SK-N-SH (cell line): ENCODE results near the gene NUDT12. TPM values are rescaled to one million over a fixed set of nuclear protein-coding genes. Genes with fewer than 3 reads are reported as not detected.
A peak's percentile ranks its signal among the peaks of the same experiment; 100 is the strongest.

Experiments
- CTCF ChIA-PET: fragments of 300-600, 350-600 bp; formaldehyde crosslinking; extraction: SDS; loops from one replicate; lab custom pipeline; 2021; lab: Yijun Ruan, JAX
- POLR2A ChIA-PET: fragments of 350-600 bp; sonication (Branson Sonifier 250); formaldehyde crosslinking; extraction: SDS; loops from one replicate; lab custom pipeline; 2020; ENCODE audit warnings: antibody characterized with exemption, inconsistent platforms; lab: Yijun Ruan, JAX
- DNase-seq: peaks from one replicate; pipeline ENCODE4 v3.0.0; 2012
- H2AFZ ChIP-seq: fragments of 200-600 bp; sonication (generic); 2 replicates; pipeline ENCODE4 v1.8.1; 2016; ENCODE audit warnings: antibody characterized with exemption, mild to moderate bottlenecking, low read depth
- H3F3A ChIP-seq: fragments of 200-600 bp; sonication (generic); replicated peaks from 2 replicates; pipeline ENCODE3; 2016; ENCODE audit warnings: antibody characterized with exemption, mild to moderate bottlenecking; ENCODE audit not compliant: insufficient read depth
- H3K27ac ChIP-seq, 2 experiments: fragments of 200-500 bp in 1 of 2; fragments of 200-600 bp in 1 of 2; sonication (Bioruptor generic) in 1 of 2; sonication (generic), shearing (Covaris generic) in 1 of 2; 2 replicates each; pipeline versions ENCODE4 v1.5.1 to v1.6.1; 2014 to 2016; ENCODE audit warnings: low read depth in 2 of 2, inconsistent platforms in 1 of 2, low read length in 1 of 2, mild to moderate bottlenecking in 1 of 2, mixed read lengths in 1 of 2
- H3K27me3 ChIP-seq: fragments of 200-600 bp; sonication (generic), shearing (Covaris generic); 2 replicates; pipeline ENCODE4 v1.6.1; 2016; ENCODE audit warnings: mixed run types; ENCODE audit not compliant: insufficient read depth
- H3K36me3 ChIP-seq, 2 experiments: fragments of 200-500 bp in 1 of 2; fragments of 200-600 bp in 1 of 2; sonication (Bioruptor generic) in 1 of 2; sonication (generic) in 1 of 2; replicated peaks in 1 of 2; 2 replicates each; pipeline versions ENCODE3 to v1.5.1; 2014 to 2016; ENCODE audit warnings: low read length in 1 of 2, mild to moderate bottlenecking in 1 of 2; ENCODE audit not compliant: insufficient read depth in 2 of 2, control insufficient read depth in 1 of 2
- H3K4me1 ChIP-seq, 2 experiments: fragments of 200-500 bp in 1 of 2; fragments of 200-600 bp in 1 of 2; sonication (Bioruptor generic) in 1 of 2; sonication (generic), shearing (Covaris generic) in 1 of 2; 2 replicates each; pipeline versions ENCODE4 v1.5.1 to v1.6.1; 2014 to 2016; ENCODE audit warnings: low read depth in 1 of 2, low read length in 1 of 2, mixed run types in 1 of 2; ENCODE audit not compliant: insufficient read depth in 2 of 2, control insufficient read depth in 1 of 2
- H3K4me2 ChIP-seq: fragments of 200-600 bp; sonication (generic), shearing (Covaris generic); 2 replicates; pipeline ENCODE4 v1.6.1; 2017; ENCODE audit warnings: mixed run types
- H3K4me3 ChIP-seq, 2 experiments: fragments of 200-500 bp in 1 of 2; fragments of 200-600 bp in 1 of 2; sonication (Bioruptor generic) in 1 of 2; sonication (generic), shearing (Covaris generic) in 1 of 2; 2 replicates each; pipeline versions ENCODE4 v1.5.1 to v1.8.1; 2014 to 2016; ENCODE audit warnings: low read depth in 2 of 2, inconsistent platforms in 1 of 2, low read length in 1 of 2, mild to moderate bottlenecking in 1 of 2, mixed read lengths in 1 of 2, moderate library complexity in 1 of 2
- H3K79me2 ChIP-seq: fragments of 200-600 bp; sonication (generic); 2 replicates; pipeline ENCODE4 v1.8.1; 2017; ENCODE audit warnings: mild to moderate bottlenecking; ENCODE audit not compliant: insufficient read depth
- H3K9ac ChIP-seq: fragments of 200-600 bp; sonication (generic); 2 replicates; pipeline ENCODE4 v1.6.1; 2017; ENCODE audit warnings: mixed run types
- H3K9me2 ChIP-seq: fragments of 200-600 bp; sonication (generic); 2 replicates; pipeline ENCODE4 v1.6.1; 2017; ENCODE audit warnings: mixed run types
- H3K9me3 ChIP-seq: fragments of 200-600 bp; sonication (generic); 2 replicates; pipeline ENCODE4 v1.6.1; 2017; ENCODE audit warnings: mixed run types, mild to moderate bottlenecking, moderate library complexity
- H4K20me1 ChIP-seq: fragments of 200-600 bp; sonication (generic); 2 replicates; pipeline ENCODE4 v1.6.1; 2017; ENCODE audit warnings: mild to moderate bottlenecking, mixed run types; ENCODE audit not compliant: insufficient read depth
- EP300 ChIP-seq, 2 experiments: IDR thresholded peaks; 2 replicates each; pipeline versions ENCODE4 v1.4.0 to v1.6.1; 2012; ENCODE audit warnings: borderline replicate concordance in 1 of 2, low read depth in 1 of 2, low read length in 1 of 2
- GATA2 ChIP-seq: sonication (generic); formaldehyde crosslinking; IDR thresholded peaks from 2 replicates; pipeline ENCODE4 v1.5.0; 2020; ENCODE audit warnings: mild to moderate bottlenecking, missing genetic modification reagents
- MXI1 ChIP-seq: IDR thresholded peaks from 2 replicates; pipeline ENCODE4 v1.6.1; 2012; ENCODE audit warnings: mild to moderate bottlenecking, low read depth, low read length, improper control_type of control experiment
- NRF1 ChIP-seq: IDR thresholded peaks from 2 replicates; pipeline ENCODE4 v1.6.1; 2012; ENCODE audit warnings: low read depth, mild to moderate bottlenecking, low read length
- PBX3 ChIP-seq: IDR thresholded peaks from 2 replicates; pipeline ENCODE4; 2012
- RCOR1 ChIP-seq: fragments of 150-350 bp; IDR thresholded peaks from 2 replicates; pipeline ENCODE4 v1.6.1; 2017; ENCODE audit warnings: antibody characterized with exemption, low read length
- RFX5 ChIP-seq: IDR thresholded peaks from 2 replicates; pipeline ENCODE4 v1.6.1; 2012; ENCODE audit warnings: mild to moderate bottlenecking, improper control_type of control experiment, low read length
- RXRA ChIP-seq: IDR thresholded peaks from 2 replicates; pipeline ENCODE4 v1.4.0; 2012; ENCODE audit warnings: low read depth, mild to moderate bottlenecking, borderline replicate concordance
- TCF12 ChIP-seq: IDR thresholded peaks from 2 replicates; pipeline ENCODE4 v1.4.0; 2012
- TEAD4 ChIP-seq: IDR thresholded peaks from 2 replicates; pipeline ENCODE4 v1.4.0; 2012; ENCODE audit warnings: mild to moderate bottlenecking, borderline replicate concordance; ENCODE audit not compliant: insufficient read depth
- USF1 ChIP-seq: IDR thresholded peaks from 2 replicates; pipeline ENCODE4 v1.4.0; 2012; ENCODE audit warnings: low read depth, borderline replicate concordance
- USF2 ChIP-seq: fragments of 150-350 bp; IDR thresholded peaks from 2 replicates; pipeline ENCODE4 v1.6.1; 2017; ENCODE audit warnings: antibody characterized with exemption, low read length, low read depth, borderline replicate concordance
- WGBS: methylation state at CpG from one replicate; pipeline ENCODE4 v1.1.6; 2017; ENCODE audit warnings: low lambda C conversion rate; 5-methylcytosine and 5-hydroxymethylcytosine counted together
- polyA plus RNA-seq, 3 experiments: library from polyadenylated mRNA; depleted of rRNA; stranded (reverse); fragments of >200 nt; gene quantifications; 2 replicates each; pipeline ENCODE4 v1.2.3, GENCODE V29; 2012

The NUDT12 gene
- polyA plus RNA-seq, 1 of the 3 experiments (the other 2 are of a cell fraction) = 4.9 TPM

- Histone ChIP-seq H3K36me3 (no peaks in the 10 kb centered on the region), H3K27me3 (no peaks in the 10 kb centered on the region), H3K79me2 (no peaks in the 10 kb centered on the region), H2AFZ (no peak overlapping the region; the same call in 1 of the 2 replicates), H3K9me2 (no peaks in the 10 kb centered on the region), H3K4me1 (peaks cover 0 to 7% of the 10 kb centered on the region in 2 experiments; a peak in 2 of 4 replicates), H3K9ac (no peak overlapping the region), H3F3A (no peaks in the 10 kb centered on the region), H3K4me2 (no peak overlapping the region), H4K20me1 (no peaks in the 10 kb centered on the region), H3K9me3 (no peaks in the 10 kb centered on the region), H3K27ac (no peak overlapping the region), H3K4me3 (no peak overlapping the region)
- CTCF ChIA-PET = no interaction called here
- TF ChIP-seq GATA2 (CRISPR knock-in tag) (peak; percentile 73), TCF12 (0 out of 2 replicates have a peak, but pooled peaks have one; percentile 17), EP300 (IDR thresholded peaks at IDR 0.05; ENCODE audit: borderline replicate concordance in 1 of 2, low read depth in 1 of 2, low read length in 1 of 2) (peak in 1 of 2 experiments; percentile 71; a peak in 2 of 4 replicates), USF1 (no peak), PBX3 (0 out of 2 replicates have a peak, but pooled peaks have one; percentile 10)
- POLR2A ChIA-PET = interaction anchor here (0.8 kb wide), 1 partner anchor 14 kb away, joined by 3 read pairs; no protein-coding TSS in a partner anchor
- 45% methylated on average over 1 of the region's 1 CpG for WGBS
- DNase-seq = peak; percentile 2
Observed at GRCh38 chr5:103513701-103514100, 48.9 kb downstream of the NUDT12 start.

- Histone ChIP-seq H3K4me3 (no peak overlapping the region), H3K27me3 (no peaks in the 10 kb centered on the region), H3K9ac (no peak overlapping the region), H3K9me3 (no peaks in the 10 kb centered on the region), H3K36me3 (no peaks in the 10 kb centered on the region), H3K4me2 (no peak overlapping the region), H3K27ac (no peak overlapping the region), H4K20me1 (no peaks in the 10 kb centered on the region), H2AFZ (no peak overlapping the region), H3K9me2 (no peaks in the 10 kb centered on the region), H3K4me1 (peaks cover 0 to 7% of the 10 kb centered on the region in 2 experiments; a peak in 2 of 4 replicates), H3K79me2 (no peaks in the 10 kb centered on the region), H3F3A (no peaks in the 10 kb centered on the region)
- DNase-seq = no peak
- TF ChIP-seq RCOR1 (no peak), RXRA (no peak), RFX5 (no peak), USF2 (no peak), NRF1 (no peak), TEAD4 (no peak), MXI1 (no peak)
- ChIA-PET CTCF (interaction anchor here (0.7 kb wide), 1 partner anchor 529 kb away, joined by 3 read pairs; no protein-coding TSS in a partner anchor), POLR2A (no interaction called here)
- 76% methylated on average over 2 of the region's 2 CpGs for WGBS
Observed at GRCh38 chr5:103512500-103512899, 50.1 kb downstream of the NUDT12 start.
